Measurements from ENCODE around the gene TOMT.
A peak's percentile ranks its signal among the peaks of the same experiment; 100 is the strongest.

The TOMT gene

GRCh38 chr11:72088076-72088808 lies 17.5 kb upstream of the TOMT start:
- DNase-seq: no peak

GRCh38 chr11:72091292-72091691 lies 14.4 kb upstream of the TOMT start:
- DNase-seq: no peak

- DNase-seq: no peak
These were observed 7.0 kb upstream of the TOMT start for GRCh38 chr11:72098741-72099140.

GRCh38 chr11:72100009-72100408 lies 5.7 kb upstream of the TOMT start:
- DNase-seq: no peak

GRCh38 chr11:72100462-72100861 lies 5.3 kb upstream of the TOMT start:
- DNase-seq: no peak

GRCh38 chr11:72102162-72102561 lies 3.6 kb upstream of the TOMT start:
- DNase-seq: no peak

GRCh38 chr11:72102631-72102945 lies 3.1 kb upstream of the TOMT start:
- no peak for DNase-seq

GRCh38 chr11:72102946-72103753 lies 2.6 kb upstream of the TOMT start, which contains the start of gene LAMTOR1:
TSS of gene LAMTOR1 (minus strand) at chr11:72103297. CDS start at chr11:72103224, 73 bp downstream.
- DNase-seq: peak; percentile 98

GRCh38 chr11:72103754-72104167 lies 2.0 kb upstream of the TOMT start:
- no peak for DNase-seq

- DNase-seq: no peak
These were observed 5.8 kb downstream of the TOMT start for GRCh38 chr11:72111300-72112142.

- DNase-seq: peak; percentile 99
These were observed 6.6 kb downstream of the TOMT start, which contains the start of gene ANAPC15 for GRCh38 chr11:72112143-72112977. TSS of gene ANAPC15 (minus strand) at chr11:72112695. CDS start at chr11:72111276, 1,419 bp downstream.

GRCh38 chr11:72112978-72113808 lies 7.5 kb downstream of the TOMT start:
- no peak for DNase-seq

GRCh38 chr11:72114570-72114969 lies 8.8 kb downstream of the TOMT start:
- no peak for DNase-seq

- no peak for DNase-seq
These were observed 10.5 kb downstream of the TOMT start for GRCh38 chr11:72116019-72116755.

- no peak for DNase-seq
These were observed 13.5 kb downstream of the TOMT start for GRCh38 chr11:72119198-72119597.

GRCh38 chr11:72120930-72121329 lies 15.2 kb downstream of the TOMT start:
- no peak for DNase-seq

GRCh38 chr11:72122607-72123006 lies 16.9 kb downstream of the TOMT start:
- DNase-seq: no peak

GRCh38 chr11:72123117-72123653 lies 17.5 kb downstream of the TOMT start:
- DNase-seq: no peak

GRCh38 chr11:72124046-72124445 lies 18.3 kb downstream of the TOMT start:
- DNase-seq: no peak

GRCh38 chr11:72125956-72126355 lies 20.2 kb downstream of the TOMT start:
- no peak for DNase-seq

All from NCI-H446 treated with DMSO at 0.1 percent for 48 hours (cell line).